D721Med (cell line): ENCODE data around the gene TMEM121.
"Not testable (repeated sequence)": the region's sequence is repeated elsewhere in the genome, so short reads cannot be mapped to it uniquely, and the experiment has no call there.

ENCODE experiments used
- DNase-seq: peaks from one replicate; pipeline ENCODE4 v3.0.0; 2011; ENCODE audit warnings: low spot score; ENCODE audit not compliant: insufficient read length
- FAIRE-seq: peaks from 2 replicates; lab custom pipeline; 2011; peaks lifted over from hg19 to GRCh38; lab: Jason Lieb, UNC
- CTCF ChIP-seq: IDR thresholded peaks from 2 replicates; pipeline ENCODE4 v1.5.1; 2012; ENCODE audit warnings: mild to moderate bottlenecking, control low read depth; ENCODE audit not compliant: insufficient read depth; ENCODE audit errors: missing control alignments

The TMEM121 gene

GRCh38 chr14:105570482-105570881 is 44.1 kb downstream of the TMEM121 start:
- FAIRE-seq (no peak), DNase-seq (no peak)
- no peak for TF ChIP-seq CTCF

GRCh38 chr14:105571181-105571951 is 45.0 kb downstream of the TMEM121 start:
- not testable (repeated sequence) for DNase-seq, FAIRE-seq

- DNase-seq, FAIRE-seq: not testable (repeated sequence)
These were observed 45.7 kb downstream of the TMEM121 start for GRCh38 chr14:105572063-105572462.

- DNase-seq, FAIRE-seq: not testable (repeated sequence)
These were observed 47.5 kb downstream of the TMEM121 start for GRCh38 chr14:105573841-105574240.

- not testable (repeated sequence) for DNase-seq, FAIRE-seq
These were observed 48.0 kb downstream of the TMEM121 start for GRCh38 chr14:105574411-105574810.

- DNase-seq, FAIRE-seq: not testable (repeated sequence)
These were observed 48.8 kb downstream of the TMEM121 start for GRCh38 chr14:105575016-105575700.

GRCh38 chr14:105576525-105577088 is 50.2 kb downstream of the TMEM121 start:
- DNase-seq: no peak
- no peak for FAIRE-seq
- TF ChIP-seq CTCF: no peak

- no peak for FAIRE-seq
- no peak for DNase-seq
- no peak for TF ChIP-seq CTCF
These were observed 51.0 kb downstream of the TMEM121 start for GRCh38 chr14:105577314-105577861.

- no peak for TF ChIP-seq CTCF
- FAIRE-seq (no peak), DNase-seq (no peak)
These were observed 51.7 kb downstream of the TMEM121 start for GRCh38 chr14:105578070-105578469.

GRCh38 chr14:105579221-105579620 is 52.8 kb downstream of the TMEM121 start:
- FAIRE-seq, DNase-seq: not testable (repeated sequence)
